Measurements from ENCODE around the gene SPATA2. TPM values are rescaled to one million over a fixed set of nuclear protein-coding genes. Genes with fewer than 3 reads are reported as not detected.

SPATA2 gene
- total and polyA plus RNA-seq, 4 donors = 4.2 to 8.0 (median 4.9) TPM

GRCh38 chr20:49877386-49877921 lies 37.9 kb downstream of the SPATA2 start:
- peaks cover 0 to 19% (median 4%) of the 10 kb centered on the region in 4 donors for H3K36me3 ChIP-seq (ENCODE audit: control insufficient read depth in 4 of 4, insufficient read depth in 4 of 4, low read length in 4 of 4)
- ATAC-seq (ENCODE audit: insufficient read depth, low FRiP score) (no peak), DNase-seq (peak; percentile 65 to 92 (median 89))
- no peaks in the 10 kb centered on the region for H3K9me3 ChIP-seq (ENCODE audit: control insufficient read depth in 4 of 4, insufficient read depth in 3 of 4, low read length in 3 of 4)
- no peak overlapping the region for H3K9ac ChIP-seq (ENCODE audit: insufficient read depth in 1 of 2, low read length in 2 of 2)
- no peaks in the 10 kb centered on the region for H3K27me3 ChIP-seq (ENCODE audit: control insufficient read depth in 3 of 3, insufficient read depth in 3 of 3, low read length in 2 of 3)
- H3K4me1 ChIP-seq (ENCODE audit: control insufficient read depth in 5 of 5, insufficient read depth in 5 of 5, low read length in 5 of 5) = peaks cover 0 to 38% (median 0%) of the 10 kb centered on the region in 5 donors
- H3K27ac ChIP-seq (ENCODE audit: low read depth in 1 of 2, low read length in 1 of 2) = no peak overlapping the region
- no peak for TF ChIP-seq CTCF (IDR thresholded peaks at IDR 0.05; ENCODE audit: control extremely low read depth, extremely low read depth)
- 88 to 89% methylated on average over 4 of the region's 4 CpGs for WGBS, 2 donors
- no peak overlapping the region for H3K4me3 ChIP-seq

GRCh38 chr20:49874696-49875095 lies 40.6 kb downstream of the SPATA2 start:
- ATAC-seq (ENCODE audit: insufficient read depth, low FRiP score) = no peak
- Histone ChIP-seq H3K9ac (ENCODE audit: insufficient read depth in 1 of 2, low read length in 2 of 2) (no peak overlapping the region), H3K36me3 (ENCODE audit: control insufficient read depth in 4 of 4, insufficient read depth in 4 of 4, low read length in 4 of 4) (peaks cover 0 to 15% (median 3%) of the 10 kb centered on the region in 4 donors), H3K4me3 (no peak overlapping the region), H3K9me3 (ENCODE audit: control insufficient read depth in 4 of 4, insufficient read depth in 3 of 4, low read length in 3 of 4) (no peaks in the 10 kb centered on the region), H3K27ac (ENCODE audit: low read depth in 1 of 2, low read length in 1 of 2) (no peak overlapping the region), H3K4me1 (ENCODE audit: control insufficient read depth in 5 of 5, insufficient read depth in 5 of 5, low read length in 5 of 5) (peaks cover 0 to 32% (median 0%) of the 10 kb centered on the region in 5 donors), H3K27me3 (ENCODE audit: control insufficient read depth in 3 of 3, insufficient read depth in 3 of 3, low read length in 2 of 3) (no peaks in the 10 kb centered on the region)
- no peak for TF ChIP-seq CTCF (IDR thresholded peaks at IDR 0.05; ENCODE audit: control extremely low read depth, extremely low read depth)
- DNase-seq = peak; percentile 86 to 95 (median 95)
- WGBS, 2 donors = 66 to 82% methylated on average over 6 of the region's 6 CpGs

GRCh38 chr20:49872056-49872455 lies 43.3 kb downstream of the SPATA2 start:
- H3K27ac ChIP-seq (ENCODE audit: low read depth in 1 of 2, low read length in 1 of 2) = no peak overlapping the region
- no peak for DNase-seq
- peaks cover 5 to 22% (median 12%) of the 10 kb centered on the region in 4 donors for H3K36me3 ChIP-seq (ENCODE audit: control insufficient read depth in 4 of 4, insufficient read depth in 4 of 4, low read length in 4 of 4)
- 89 to 100% methylated on average over 1 of the region's 1 CpG for WGBS, 2 donors
- H3K27me3 ChIP-seq (ENCODE audit: control insufficient read depth in 3 of 3, insufficient read depth in 3 of 3, low read length in 2 of 3) = no peaks in the 10 kb centered on the region
- no peak overlapping the region for H3K9ac ChIP-seq (ENCODE audit: insufficient read depth in 1 of 2, low read length in 2 of 2)
- H3K4me1 ChIP-seq (ENCODE audit: control insufficient read depth in 5 of 5, insufficient read depth in 5 of 5, low read length in 5 of 5) = peaks cover 0 to 29% (median 0%) of the 10 kb centered on the region in 5 donors
- ATAC-seq (ENCODE audit: insufficient read depth, low FRiP score) = no peak
- TF ChIP-seq CTCF (IDR thresholded peaks at IDR 0.05; ENCODE audit: control extremely low read depth, extremely low read depth) = no peak
- H3K9me3 ChIP-seq (ENCODE audit: control insufficient read depth in 4 of 4, insufficient read depth in 3 of 4, low read length in 3 of 4) = no peaks in the 10 kb centered on the region
- H3K4me3 ChIP-seq = no peak overlapping the region

All from lung (tissue), 12 donors.